H1 (cell line): ENCODE measurements around the gene POU2F1. TPM values are rescaled to one million over a fixed set of nuclear protein-coding genes. Genes with fewer than 3 reads are reported as not detected.
"Not testable (repeated sequence)": the region's sequence is repeated elsewhere in the genome, so short reads cannot be mapped to it uniquely, and the experiment has no call there.

Source experiments
- CTCF ChIA-PET: fragments of 300-600 bp; sonication (Branson Sonifier 250); formaldehyde crosslinking; loops from one replicate; lab custom pipeline; 2021; ENCODE audit not compliant: partially characterized antibody; lab: Charles Lee
- POLR2A ChIA-PET: fragments of 300-600 bp; sonication (Branson Sonifier 250); formaldehyde crosslinking; loops from one replicate; lab custom pipeline; 2021; ENCODE audit warnings: inconsistent platforms; ENCODE audit not compliant: partially characterized antibody; lab: Charles Lee
- DNase-seq, 2 experiments: peaks; one replicate each; pipeline versions ENCODE4 v3.0.0 to v3.0.0-alpha.2; 2010 to 2022; ENCODE audit warnings: low spot score in 2 of 2, low read depth in 1 of 2, mixed read lengths in 1 of 2
- FAIRE-seq: peaks from 2 replicates; lab custom pipeline; 2011; peaks lifted over from hg19 to GRCh38; lab: Jason Lieb, UNC
- H2AFZ ChIP-seq: 2 replicates; pipeline ENCODE4 v1.8.1; 2012; ENCODE audit warnings: low read length, inconsistent platforms
- H2AK5ac ChIP-seq: 2 replicates; pipeline ENCODE4 v1.6.1; 2013; ENCODE audit warnings: low read depth, low read length
- H2BK120ac ChIP-seq: replicated peaks from 2 replicates; pipeline ENCODE3; 2013; ENCODE audit warnings: low read depth, low read length, inconsistent platforms
- H2BK12ac ChIP-seq: 2 replicates; pipeline ENCODE4 v1.6.1; 2013; ENCODE audit warnings: low read depth, low read length
- H2BK15ac ChIP-seq: 2 replicates; pipeline ENCODE4 v1.6.1; 2013; ENCODE audit warnings: low read length
- H2BK20ac ChIP-seq: 2 replicates; pipeline ENCODE4 v1.6.1; 2013; ENCODE audit warnings: low read length
- H2BK5ac ChIP-seq: 2 replicates; pipeline ENCODE4 v1.6.1; 2013; ENCODE audit warnings: low read depth, low read length
- H3K14ac ChIP-seq: 2 replicates; pipeline ENCODE4 v1.6.1; 2013; ENCODE audit warnings: inconsistent platforms; ENCODE audit not compliant: insufficient read length
- H3K18ac ChIP-seq: 2 replicates; pipeline ENCODE4 v1.6.1; 2013; ENCODE audit warnings: low read length; ENCODE audit errors: extremely low read depth
- H3K23ac ChIP-seq: 2 replicates; pipeline ENCODE4 v1.6.1; 2013; ENCODE audit warnings: inconsistent platforms; ENCODE audit not compliant: insufficient read length
- H3K23me2 ChIP-seq: 2 replicates; pipeline ENCODE4 v1.6.1; 2013; ENCODE audit warnings: low read depth, low read length
- H3K27ac ChIP-seq: 2 replicates; pipeline ENCODE4 v1.6.1; 2011; ENCODE audit warnings: low read depth, low read length, inconsistent platforms
- H3K27me3 ChIP-seq, 4 experiments: replicated peaks in 1 of 4; 1 replicate in 1 of 4; 2 replicates in 3 of 4; pipeline versions ENCODE4 v1.6.1 to v1.8.1; 2011 to 2013; ENCODE audit warnings: low read length in 3 of 4, mild to moderate bottlenecking in 3 of 4, inconsistent platforms in 2 of 4, mixed read lengths in 2 of 4, moderate library complexity in 1 of 4; ENCODE audit not compliant: control insufficient read depth in 3 of 4, insufficient read depth in 3 of 4; ENCODE audit errors: extremely low read depth in 1 of 4
- H3K36me3 ChIP-seq, 4 experiments: 2 replicates each; pipeline versions ENCODE4 v1.6.1 to v1.8.1; 2011 to 2013; ENCODE audit warnings: mild to moderate bottlenecking in 4 of 4, low read length in 3 of 4, moderate library complexity in 2 of 4, control low read depth in 1 of 4, inconsistent platforms in 1 of 4; ENCODE audit not compliant: insufficient read depth in 4 of 4, control insufficient read depth in 2 of 4
- H3K4ac ChIP-seq: replicated peaks from 2 replicates; pipeline ENCODE3; 2013; ENCODE audit warnings: low read length, low read depth, mixed read lengths, inconsistent platforms; ENCODE audit not compliant: insufficient read length
- H3K4me1 ChIP-seq, 4 experiments: replicated peaks in 1 of 4; 1 replicate in 1 of 4; 2 replicates in 3 of 4; pipeline versions ENCODE4 v1.6.1 to v1.8.1; 2011 to 2013; ENCODE audit warnings: low read length in 3 of 4, inconsistent platforms in 2 of 4, mixed read lengths in 1 of 4; ENCODE audit not compliant: insufficient read depth in 4 of 4, control insufficient read depth in 3 of 4
- H3K4me2 ChIP-seq, 2 experiments: 2 replicates each; pipeline versions ENCODE4 v1.6.1 to v1.8.1; 2011 to 2013; ENCODE audit warnings: low read depth in 2 of 2, low read length in 2 of 2, control low read depth in 1 of 2, inconsistent platforms in 1 of 2, mild to moderate bottlenecking in 1 of 2; ENCODE audit not compliant: insufficient read depth in 1 of 2
- H3K4me3 ChIP-seq, 4 experiments: fragments of 200-600, 300-600 bp in 1 of 4; sonication (generic), shearing (Covaris generic), sonication (Bioruptor Twin) in 1 of 4; 2 replicates each; pipeline versions ENCODE4 v1.5.1 to v1.8.1; 2011 to 2016; ENCODE audit warnings: low read length in 4 of 4, low read depth in 3 of 4, control low read depth in 2 of 4, inconsistent platforms in 2 of 4, mild to moderate bottlenecking in 2 of 4, mixed read lengths in 1 of 4, moderate library complexity in 1 of 4; ENCODE audit not compliant: insufficient read depth in 2 of 4; ENCODE audit errors: extremely low read depth in 1 of 4
- H3K56ac ChIP-seq: replicated peaks from 2 replicates; pipeline ENCODE3; 2013; ENCODE audit warnings: low read depth, mild to moderate bottlenecking, mixed read lengths, low read length, inconsistent platforms; ENCODE audit not compliant: insufficient read length
- H3K79me1 ChIP-seq: 2 replicates; pipeline ENCODE4 v1.6.1; 2013; ENCODE audit warnings: low read depth, low read length, control low read depth
- H3K79me2 ChIP-seq, 2 experiments: 2 replicates each; pipeline versions ENCODE4 v1.6.1 to v1.8.1; 2012 to 2013; ENCODE audit warnings: low read length in 2 of 2, mild to moderate bottlenecking in 2 of 2, inconsistent platforms in 1 of 2; ENCODE audit not compliant: insufficient read depth in 2 of 2, control insufficient read depth in 1 of 2
- H3K9ac ChIP-seq, 4 experiments: replicated peaks in 1 of 4; 1 replicate in 1 of 4; 2 replicates in 3 of 4; pipeline versions ENCODE4 v1.6.1 to v1.8.1; 2011 to 2013; ENCODE audit warnings: low read depth in 3 of 4, low read length in 3 of 4, control low read depth in 2 of 4, mild to moderate bottlenecking in 2 of 4, moderate library complexity in 2 of 4, inconsistent platforms in 1 of 4; ENCODE audit errors: extremely low read depth in 1 of 4
- H3K9me3 ChIP-seq, 2 experiments: 2 replicates each; pipeline versions ENCODE4 v1.6.1 to v1.8.1; 2012 to 2013; ENCODE audit warnings: mild to moderate bottlenecking in 2 of 2, moderate library complexity in 2 of 2, control low read depth in 1 of 2, inconsistent platforms in 1 of 2, low read depth in 1 of 2, low read length in 1 of 2, mixed read lengths in 1 of 2; ENCODE audit not compliant: insufficient read depth in 2 of 2
- H4K20me1 ChIP-seq, 2 experiments: replicated peaks in 1 of 2; 2 replicates each; pipeline versions ENCODE3 to v1.8.1; 2011 to 2013; ENCODE audit warnings: inconsistent platforms in 2 of 2, low read length in 2 of 2, mild to moderate bottlenecking in 1 of 2; ENCODE audit not compliant: insufficient read depth in 2 of 2, control insufficient read depth in 1 of 2
- H4K5ac ChIP-seq: 2 replicates; pipeline ENCODE4 v1.6.1; 2013; ENCODE audit warnings: low read length, low read depth, mixed read lengths, inconsistent platforms; ENCODE audit not compliant: insufficient read length
- H4K8ac ChIP-seq: 2 replicates; pipeline ENCODE4 v1.8.0; 2013; ENCODE audit warnings: mild to moderate bottlenecking, moderate library complexity, low read length, inconsistent platforms; ENCODE audit not compliant: insufficient read depth; ENCODE audit errors: extremely low read depth
- H4K91ac ChIP-seq: replicated peaks from 2 replicates; pipeline ENCODE3; 2013; ENCODE audit warnings: low read length, mixed read lengths, inconsistent platforms; ENCODE audit not compliant: insufficient read length
- WGBS, 2 experiments: shearing (Covaris generic) in 1 of 2; methylation state at CpG; one replicate each; pipeline versions ENCODE4 v1.1.6 to v1.1.7; 2013 to 2015; ENCODE audit warnings: low lambda C conversion rate in 2 of 2, mixed read lengths in 2 of 2, inconsistent platforms in 1 of 2, low coverage in 1 of 2, missing lambda C conversion rate in 1 of 2; ENCODE audit not compliant: insufficient replicate concordance in 2 of 2, insufficient coverage in 1 of 2, insufficient read length in 1 of 2; ENCODE audit errors: extremely low coverage in 1 of 2, missing lambda C conversion rate in 1 of 2; 5-methylcytosine and 5-hydroxymethylcytosine counted together
- polyA plus RNA-seq, 7 experiments: library from polyadenylated mRNA; depleted of rRNA in 3 of 7; stranded (reverse) in 5 of 7; unstranded in 2 of 7; fragments of >200 nt in 5 of 7; fragments of 200-250 nt in 2 of 7; gene quantifications; 1 replicate in 5 of 7; 2 replicates in 1 of 7; 4 replicates in 1 of 7; pipeline versions ENCODE4 v1.2.1 to v1.2.3, GENCODE V29; 2011 to 2013; ENCODE audit warnings: missing spikeins in 2 of 7, mixed read lengths in 2 of 7
- total RNA-seq: library from RNA; stranded (reverse); fragmentation: NEBNext Ultra II Directional; extraction: Animal tissue kit (Norgen Biotek cat#: 25700); gene quantifications from 2 replicates; pipeline ENCODE4 v1.2.1, GENCODE V29; 2021

The POU2F1 gene
- total and polyA plus RNA-seq, 2 of the 8 experiments (the other 6 are each of a cell fraction or from before 2014, with no cell fraction given), result 37.0 to 57.2 TPM

DNA sequence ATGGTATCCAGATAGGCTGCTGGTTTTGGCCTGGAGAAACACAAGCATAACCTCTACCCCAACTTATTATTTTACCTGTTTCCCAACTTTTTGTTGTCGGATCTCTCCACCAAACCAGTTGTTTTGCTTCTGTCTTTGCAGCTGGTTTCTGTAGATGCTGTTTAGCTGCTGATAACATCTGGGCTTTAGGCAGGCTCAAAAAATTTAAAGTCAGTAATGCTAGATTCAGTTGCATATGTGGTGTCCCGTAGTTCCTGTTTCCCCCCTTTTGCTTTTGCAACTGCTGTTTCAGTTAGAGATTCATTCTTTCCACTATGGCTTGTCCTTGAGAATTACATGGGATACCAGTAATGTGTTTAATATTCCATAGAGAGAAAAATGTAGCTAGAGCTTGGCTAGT, 98.5 kb downstream of the POU2F1 start:
- DNase-seq, H3K18ac ChIP-seq, H2BK120ac ChIP-seq, H3K4me3 ChIP-seq, H3K4ac ChIP-seq, H4K5ac ChIP-seq, H3K56ac ChIP-seq, H3K14ac ChIP-seq, H4K91ac ChIP-seq, H3K27me3 ChIP-seq, H2BK12ac ChIP-seq, H2BK15ac ChIP-seq, H2AK5ac ChIP-seq, H3K27ac ChIP-seq, H3K4me1 ChIP-seq, H3K79me1 ChIP-seq, H4K20me1 ChIP-seq, H2BK20ac ChIP-seq, H3K23ac ChIP-seq, H3K9ac ChIP-seq, H2AFZ ChIP-seq, H3K4me2 ChIP-seq, H3K23me2 ChIP-seq, FAIRE-seq, H2BK5ac ChIP-seq, H4K8ac ChIP-seq: not testable (repeated sequence)
- ChIA-PET POLR2A (interaction anchor here (2.1 kb wide), 1 partner anchor 9 kb away, joined by 5 read pairs; no protein-coding TSS in a partner anchor), CTCF (interaction anchor here (1.4 to 1.9 kb wide), 2 partner anchors 24 to 51 kb away, joined by 3 to 6 read pairs; no protein-coding TSS in a partner anchor)
- Histone ChIP-seq H3K9me3 (peaks cover 45 to 48% of the 10 kb centered on the region in 2 experiments), H3K79me2 (peaks cover 0 to 68% of the 10 kb centered on the region in 2 experiments; a peak in 2 of 4 replicates), H3K36me3 (peaks cover 0 to 52% (median 14%) of the 10 kb centered on the region in 4 experiments; a peak in 4 of 8 replicates)
- WGBS, 2 experiments, result 89% methylated on average over 2 of the region's 2 CpGs; no CpG with 5 or more reads in 1 of the 2 experiments
